ENCODE results near the gene MAP7D3.

- TF ChIP-seq CTCF (conservative IDR thresholded peaks at IDR 0.05) (no peak), EZH2 (IDR thresholded peaks at IDR 0.05; ENCODE audit: low read depth) (no peak)
Measured at GRCh38 chrX:136227074-136227473, 24.1 kb downstream of the MAP7D3 start.
